ENCODE data around the gene PYGL.
A peak's percentile ranks its signal among the peaks of the same experiment; 100 is the strongest.

Gene PYGL

GRCh38 chr14:50887476-50887875, 56.8 kb downstream of the PYGL start:
- no peaks in the 10 kb centered on the region for H3K9me3 Mint-ChIP-seq
- H3K27ac Mint-ChIP-seq: no peak overlapping the region
- H3K4me1 Mint-ChIP-seq (ENCODE audit: low read depth): no peaks in the 10 kb centered on the region
- peaks cover 38% of the 10 kb centered on the region for H3K27me3 Mint-ChIP-seq (ENCODE audit: low read depth)
- H3K4me3 Mint-ChIP-seq: no peak overlapping the region
- no peaks in the 10 kb centered on the region for H3K36me3 Mint-ChIP-seq (ENCODE audit: low read depth)

GRCh38 chr14:50883827-50884197, 60.5 kb downstream of the PYGL start:
- Mint-ChIP-seq H3K27me3 (ENCODE audit: low read depth) (peaks cover 64% of the 10 kb centered on the region), H3K9me3 (no peaks in the 10 kb centered on the region), H3K36me3 (ENCODE audit: low read depth) (no peaks in the 10 kb centered on the region), H3K27ac (no peak overlapping the region), H3K4me1 (ENCODE audit: low read depth) (no peaks in the 10 kb centered on the region), H3K4me3 (no peak overlapping the region)

- Mint-ChIP-seq H3K4me3 (no peak overlapping the region), H3K27ac (no peak overlapping the region), H3K36me3 (ENCODE audit: low read depth) (no peaks in the 10 kb centered on the region), H3K27me3 (ENCODE audit: low read depth) (peaks cover 65% of the 10 kb centered on the region), H3K4me1 (ENCODE audit: low read depth) (no peaks in the 10 kb centered on the region), H3K9me3 (no peaks in the 10 kb centered on the region)
Measured at GRCh38 chr14:50882932-50883826, 61.1 kb downstream of the PYGL start.

- Mint-ChIP-seq H3K27me3 (ENCODE audit: low read depth) (peaks cover 88% of the 10 kb centered on the region), H3K4me3 (no peak overlapping the region), H3K36me3 (ENCODE audit: low read depth) (no peaks in the 10 kb centered on the region), H3K9me3 (no peaks in the 10 kb centered on the region), H3K4me1 (ENCODE audit: low read depth) (peaks cover 16% of the 10 kb centered on the region), H3K27ac (no peak overlapping the region)
Measured at GRCh38 chr14:50875359-50876070, 68.8 kb downstream of the PYGL start.

GRCh38 chr14:50874757-50875156, 69.5 kb downstream of the PYGL start:
- no peaks in the 10 kb centered on the region for H3K36me3 Mint-ChIP-seq (ENCODE audit: low read depth)
- peaks cover 16% of the 10 kb centered on the region for H3K4me1 Mint-ChIP-seq (ENCODE audit: low read depth)
- no peak overlapping the region for H3K27ac Mint-ChIP-seq
- peak overlapping the region; percentile 5 for H3K4me3 Mint-ChIP-seq
- H3K27me3 Mint-ChIP-seq (ENCODE audit: low read depth): peaks cover 88% of the 10 kb centered on the region
- H3K9me3 Mint-ChIP-seq: no peaks in the 10 kb centered on the region

GRCh38 chr14:50871914-50872732, 72.2 kb downstream of the PYGL start, which contains the start of gene ABHD12B:
TSS of gene ABHD12B (plus strand) at chr14:50872053. CDS start at chr14:50872175, 122 bp downstream.
- Mint-ChIP-seq H3K4me3 (no peak within 1 kb of the TSS), H3K27me3 (ENCODE audit: low read depth) (peaks cover 88% of the 10 kb centered on the region), H3K4me1 (ENCODE audit: low read depth) (peaks cover 16% of the 10 kb centered on the region), H3K27ac (no peak within 1 kb of the TSS), H3K36me3 (ENCODE audit: low read depth) (no peaks in the 10 kb centered on the region), H3K9me3 (no peaks in the 10 kb centered on the region)

- H3K27me3 Mint-ChIP-seq (ENCODE audit: low read depth): peaks cover 88% of the 10 kb centered on the region
- no peak overlapping the region for H3K27ac Mint-ChIP-seq
- H3K4me3 Mint-ChIP-seq: no peak overlapping the region
- H3K4me1 Mint-ChIP-seq (ENCODE audit: low read depth): peaks cover 16% of the 10 kb centered on the region
- no peaks in the 10 kb centered on the region for H3K9me3 Mint-ChIP-seq
- H3K36me3 Mint-ChIP-seq (ENCODE audit: low read depth): no peaks in the 10 kb centered on the region
Measured at GRCh38 chr14:50871228-50871627, 73.1 kb downstream of the PYGL start.

GRCh38 chr14:50865391-50866076, 78.7 kb downstream of the PYGL start:
- no peaks in the 10 kb centered on the region for H3K9me3 Mint-ChIP-seq
- H3K36me3 Mint-ChIP-seq (ENCODE audit: low read depth): no peaks in the 10 kb centered on the region
- H3K4me1 Mint-ChIP-seq (ENCODE audit: low read depth): peaks cover 8% of the 10 kb centered on the region
- H3K27me3 Mint-ChIP-seq (ENCODE audit: low read depth): peaks cover 71% of the 10 kb centered on the region
- H3K27ac Mint-ChIP-seq: no peak overlapping the region
- H3K4me3 Mint-ChIP-seq: no peak overlapping the region

GRCh38 chr14:50864946-50865345, 79.3 kb downstream of the PYGL start:
- H3K27me3 Mint-ChIP-seq (ENCODE audit: low read depth): peaks cover 66% of the 10 kb centered on the region
- H3K9me3 Mint-ChIP-seq: no peaks in the 10 kb centered on the region
- no peak overlapping the region for H3K27ac Mint-ChIP-seq
- H3K36me3 Mint-ChIP-seq (ENCODE audit: low read depth): no peaks in the 10 kb centered on the region
- H3K4me1 Mint-ChIP-seq (ENCODE audit: low read depth): peaks cover 13% of the 10 kb centered on the region
- no peak overlapping the region for H3K4me3 Mint-ChIP-seq

- no peak overlapping the region for H3K4me3 Mint-ChIP-seq
- H3K9me3 Mint-ChIP-seq: no peaks in the 10 kb centered on the region
- H3K27ac Mint-ChIP-seq: no peak overlapping the region
- peaks cover 58% of the 10 kb centered on the region for H3K27me3 Mint-ChIP-seq (ENCODE audit: low read depth)
- peaks cover 16% of the 10 kb centered on the region for H3K4me1 Mint-ChIP-seq (ENCODE audit: low read depth)
- no peaks in the 10 kb centered on the region for H3K36me3 Mint-ChIP-seq (ENCODE audit: low read depth)
Measured at GRCh38 chr14:50864237-50864636, 80.0 kb downstream of the PYGL start.

GRCh38 chr14:50862036-50862570, 82.2 kb downstream of the PYGL start:
- Mint-ChIP-seq H3K4me3 (no peak overlapping the region), H3K27me3 (ENCODE audit: low read depth) (peaks cover 39% of the 10 kb centered on the region), H3K4me1 (ENCODE audit: low read depth) (peaks cover 18% of the 10 kb centered on the region), H3K36me3 (ENCODE audit: low read depth) (no peaks in the 10 kb centered on the region), H3K9me3 (no peaks in the 10 kb centered on the region), H3K27ac (no peak overlapping the region)

GRCh38 chr14:50860478-50861086, 83.7 kb downstream of the PYGL start:
- Mint-ChIP-seq H3K4me3 (peak overlapping the region; percentile 84), H3K9me3 (no peaks in the 10 kb centered on the region), H3K4me1 (ENCODE audit: low read depth) (peaks cover 17% of the 10 kb centered on the region), H3K27me3 (ENCODE audit: low read depth) (peaks cover 25% of the 10 kb centered on the region), H3K36me3 (ENCODE audit: low read depth) (no peaks in the 10 kb centered on the region), H3K27ac (peak overlapping the region; percentile 81)

- Mint-ChIP-seq H3K9me3 (no peaks in the 10 kb centered on the region), H3K4me1 (ENCODE audit: low read depth) (peaks cover 17% of the 10 kb centered on the region), H3K36me3 (ENCODE audit: low read depth) (no peaks in the 10 kb centered on the region), H3K4me3 (peak overlapping the region; percentile 46), H3K27ac (no peak overlapping the region), H3K27me3 (ENCODE audit: low read depth) (peaks cover 21% of the 10 kb centered on the region)
Measured at GRCh38 chr14:50859296-50859624, 85.0 kb downstream of the PYGL start.
